ENCODE data around the gene TECPR2.

TECPR2 gene

DNA sequence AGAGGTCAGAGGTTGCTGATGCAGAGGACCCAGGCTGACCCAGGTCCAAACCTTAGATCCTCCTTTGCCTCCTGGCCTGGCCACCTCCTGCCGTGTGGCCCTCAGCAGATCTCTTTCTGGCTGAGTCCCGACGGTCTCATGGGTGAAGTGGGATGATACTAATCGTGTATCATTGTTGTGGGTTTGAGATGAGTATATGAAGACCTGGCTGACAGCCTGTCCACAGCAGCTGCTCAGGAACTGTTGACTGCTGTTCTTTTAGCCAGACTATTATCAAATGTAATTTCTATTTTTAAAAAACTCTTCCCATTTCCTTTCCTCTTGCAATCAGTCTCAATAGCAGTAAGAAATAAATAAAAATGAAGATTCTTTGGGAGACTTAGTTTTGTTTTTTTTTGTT, 101.3 kb downstream of the TECPR2 start:
- DNase-seq (ENCODE audit: extremely low read depth, low read depth): no peak
- TF ChIP-seq, protein P1, sequence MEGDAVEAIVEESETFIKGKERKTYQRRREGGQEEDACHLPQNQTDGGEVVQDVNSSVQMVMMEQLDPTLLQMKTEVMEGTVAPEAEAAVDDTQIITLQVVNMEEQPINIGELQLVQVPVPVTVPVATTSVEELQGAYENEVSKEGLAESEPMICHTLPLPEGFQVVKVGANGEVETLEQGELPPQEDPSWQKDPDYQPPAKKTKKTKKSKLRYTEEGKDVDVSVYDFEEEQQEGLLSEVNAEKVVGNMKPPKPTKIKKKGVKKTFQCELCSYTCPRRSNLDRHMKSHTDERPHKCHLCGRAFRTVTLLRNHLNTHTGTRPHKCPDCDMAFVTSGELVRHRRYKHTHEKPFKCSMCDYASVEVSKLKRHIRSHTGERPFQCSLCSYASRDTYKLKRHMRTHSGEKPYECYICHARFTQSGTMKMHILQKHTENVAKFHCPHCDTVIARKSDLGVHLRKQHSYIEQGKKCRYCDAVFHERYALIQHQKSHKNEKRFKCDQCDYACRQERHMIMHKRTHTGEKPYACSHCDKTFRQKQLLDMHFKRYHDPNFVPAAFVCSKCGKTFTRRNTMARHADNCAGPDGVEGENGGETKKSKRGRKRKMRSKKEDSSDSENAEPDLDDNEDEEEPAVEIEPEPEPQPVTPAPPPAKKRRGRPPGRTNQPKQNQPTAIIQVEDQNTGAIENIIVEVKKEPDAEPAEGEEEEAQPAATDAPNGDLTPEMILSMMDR (IDR thresholded peaks at IDR 0.05; ENCODE audit: low read depth, low read length): no peak

DNA sequence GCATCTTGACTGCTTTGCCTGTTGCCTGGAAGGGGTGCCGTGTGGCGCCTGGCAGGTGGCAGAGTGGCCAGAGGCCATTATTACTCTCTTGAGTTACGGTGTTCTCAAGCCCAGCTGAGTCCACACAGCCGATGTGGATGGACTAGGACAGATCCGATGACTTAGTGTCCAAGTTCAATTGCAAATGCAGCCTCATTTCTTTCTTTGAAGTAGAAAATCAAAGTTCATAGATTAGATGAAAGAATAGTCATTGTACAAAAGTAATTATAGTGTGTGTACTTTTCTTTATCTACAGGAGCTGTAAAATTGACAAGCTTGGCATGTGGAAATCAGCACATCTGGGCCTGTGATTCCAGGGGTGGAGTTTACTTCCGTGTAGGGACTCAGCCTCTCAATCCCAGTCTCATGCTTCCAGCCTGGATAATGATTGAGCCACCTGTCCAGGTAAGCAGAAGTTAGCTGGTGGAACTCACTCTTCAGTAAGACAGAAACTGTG, 102.2 kb downstream of the TECPR2 start:
- no peak for DNase-seq (ENCODE audit: extremely low read depth, low read depth)
- TF ChIP-seq, protein P1 (IDR thresholded peaks at IDR 0.05; ENCODE audit: low read depth, low read length): no peak

DNA sequence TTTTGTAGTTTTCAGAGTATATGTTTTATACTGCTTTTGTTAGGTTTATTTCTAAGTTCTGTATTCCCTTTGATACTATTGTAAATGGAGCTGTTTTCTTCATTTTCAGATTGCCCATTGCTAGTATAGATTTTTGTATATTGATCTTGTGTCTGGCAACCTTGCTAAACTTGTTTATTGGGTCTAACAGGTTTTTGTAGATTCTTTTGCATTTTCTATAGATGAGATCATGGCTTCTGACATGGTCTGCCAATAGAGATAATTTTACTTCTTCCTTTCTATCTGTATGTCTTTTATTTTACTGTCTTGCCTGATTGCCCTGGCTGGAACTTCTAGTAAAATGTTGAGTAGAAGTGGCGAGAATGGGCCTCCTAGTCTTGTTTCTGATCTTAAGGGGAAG, 106.5 kb downstream of the TECPR2 start:
- TF ChIP-seq, protein P1 (IDR thresholded peaks at IDR 0.05; ENCODE audit: low read depth, low read length): no peak
- no peak for DNase-seq (ENCODE audit: extremely low read depth, low read depth)

DNA sequence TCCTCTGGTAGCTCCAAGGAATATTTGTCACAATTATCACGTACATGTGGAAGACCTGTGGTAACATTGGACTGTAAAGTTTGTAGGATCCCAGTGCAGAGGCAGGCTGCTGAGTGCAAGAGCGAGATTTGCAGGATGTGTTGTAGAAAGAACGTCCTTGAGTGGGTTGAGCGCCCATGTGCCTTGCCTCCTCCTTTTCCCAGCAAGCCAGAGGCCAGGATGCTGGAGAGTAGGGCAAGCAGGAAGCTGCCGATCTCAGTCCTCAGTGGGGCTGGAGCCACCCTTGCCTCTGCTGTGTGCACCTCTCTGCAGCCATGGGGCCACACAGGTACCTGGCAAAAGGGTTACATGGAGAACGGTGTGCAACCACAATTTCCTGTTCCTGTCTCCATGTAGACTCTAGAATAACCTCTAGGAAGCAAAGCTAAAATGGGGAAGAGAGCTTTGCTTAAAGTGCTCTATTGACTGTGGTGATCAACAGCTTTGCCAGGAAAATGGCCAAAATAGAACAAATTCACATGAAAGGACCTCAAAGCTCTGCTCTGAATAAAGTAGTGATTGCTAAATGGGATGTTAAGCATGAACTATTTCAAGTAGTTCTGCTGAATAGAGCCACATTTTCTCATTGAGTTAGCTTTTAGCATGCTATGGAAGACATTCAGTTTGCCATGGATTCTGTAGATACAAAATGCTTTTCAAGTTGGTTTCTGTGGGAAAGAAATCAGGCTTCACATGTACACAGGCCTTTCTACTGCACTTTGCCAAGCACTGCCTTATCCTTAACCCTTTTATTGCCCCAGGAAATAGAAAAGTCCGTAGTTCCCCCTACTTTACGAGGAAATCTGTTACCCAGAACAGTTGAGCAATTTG, 109.4 kb downstream of the TECPR2 start:
- no peak for DNase-seq (ENCODE audit: extremely low read depth, low read depth)
- TF ChIP-seq, protein P1 (IDR thresholded peaks at IDR 0.05; ENCODE audit: low read depth, low read length): no peak

DNA sequence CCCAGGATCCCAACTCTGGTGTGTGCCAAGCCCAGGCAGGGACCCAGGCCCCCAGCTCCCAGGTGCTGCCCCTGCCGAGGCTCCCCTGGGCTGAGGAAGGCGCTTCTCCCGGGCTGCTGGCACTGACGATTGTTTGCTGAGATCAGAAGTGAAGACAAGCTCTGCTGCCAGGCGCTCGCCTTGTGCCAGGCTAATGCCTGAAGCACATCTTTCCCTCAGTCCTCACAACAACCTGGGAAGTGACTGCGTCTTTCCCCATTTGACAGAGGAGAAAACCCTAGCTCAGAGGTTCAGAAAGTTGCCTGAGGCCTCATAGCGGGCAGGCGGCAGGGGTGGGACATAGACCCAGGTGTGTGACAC, 110.0 kb downstream of the TECPR2 start:
- TF ChIP-seq, protein P1 (IDR thresholded peaks at IDR 0.05; ENCODE audit: low read depth, low read length): no peak
- DNase-seq (ENCODE audit: extremely low read depth, low read depth): no peak

DNA sequence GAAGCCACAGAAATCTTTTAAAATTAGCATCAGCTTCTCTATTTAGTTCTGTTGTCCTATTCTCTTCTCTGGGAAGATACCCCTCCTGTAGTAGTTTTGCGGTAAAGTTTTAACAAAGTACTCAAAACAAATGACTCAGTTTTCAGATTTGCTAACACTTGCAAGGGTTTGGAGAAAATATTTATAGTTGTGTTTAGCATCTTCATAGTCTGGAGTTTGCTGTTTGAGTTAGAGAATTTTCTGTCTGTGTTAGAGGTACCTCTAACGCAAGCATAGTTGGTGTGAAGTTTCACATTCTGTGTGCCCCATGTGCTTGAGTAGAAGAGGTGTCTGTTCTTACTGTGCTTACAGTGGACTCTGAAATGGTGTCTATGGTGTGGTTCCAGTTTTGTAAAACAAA, 110.8 kb downstream of the TECPR2 start:
- TF ChIP-seq, protein P1 (IDR thresholded peaks at IDR 0.05; ENCODE audit: low read depth, low read length): no peak
- no peak for DNase-seq (ENCODE audit: extremely low read depth, low read depth)

DNA sequence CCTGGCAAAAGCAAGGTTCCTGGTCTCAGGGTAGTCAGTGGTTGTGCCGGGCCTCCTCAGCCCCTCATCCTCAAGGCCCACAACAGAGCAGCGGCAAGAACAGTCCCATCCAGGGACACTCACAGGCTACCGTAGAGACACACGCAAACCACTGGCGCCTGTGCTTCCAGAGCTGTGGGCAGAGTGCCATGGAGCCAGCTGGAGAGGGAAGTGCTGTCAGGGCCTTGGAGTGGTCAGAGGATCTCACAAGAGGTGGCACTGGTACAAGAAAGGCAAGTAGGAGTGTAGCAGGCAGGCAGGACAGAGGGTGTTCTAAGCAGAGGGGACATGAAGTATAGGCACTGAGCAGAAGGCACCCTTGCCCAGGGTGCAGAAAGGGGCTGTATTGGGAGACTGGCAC, 112.2 kb downstream of the TECPR2 start:
- TF ChIP-seq, protein P1 (IDR thresholded peaks at IDR 0.05; ENCODE audit: low read depth, low read length): no peak
- peak; percentile 7 for DNase-seq (ENCODE audit: extremely low read depth, low read depth)
